Endothelial cell of umbilical vein (primary cell): ENCODE results near the gene SLC25A21. TPM values are rescaled to one million over a fixed set of nuclear protein-coding genes. Genes with fewer than 3 reads are reported as not detected.

Experiments used
- BruUV-seq: library from RNA; stranded (reverse); fragments of 400-500 nt; replicated peaks from 2 replicates; lab custom pipeline; 2021; lab: Mats Ljungman, UMichigan
- CTCF ChIA-PET: fragments of 300-600, 350-600 bp; sonication (Branson Sonifier 250); formaldehyde crosslinking; loops from one replicate; lab custom pipeline; 2021; ENCODE audit warnings: antibody characterized with exemption, inconsistent platforms; lab: Charles Lee
- POLR2A ChIA-PET: fragments of 300-600, 350-600 bp; sonication (Branson Sonifier 250); formaldehyde crosslinking; loops from one replicate; lab custom pipeline; 2021; ENCODE audit warnings: antibody characterized with exemption, inconsistent platforms; lab: Charles Lee
- DNase-seq: peaks from one replicate; pipeline ENCODE4 v3.0.0-alpha.2; 2011; ENCODE audit warnings: low read depth, low spot score
- FAIRE-seq: peaks from 2 replicates; lab custom pipeline; 2011; peaks lifted over from hg19 to GRCh38; lab: Jason Lieb, UNC
- H2AFZ ChIP-seq: 2 replicates; pipeline ENCODE4 v1.6.0; 2012; ENCODE audit warnings: low read depth, low read length, control low read depth, inconsistent platforms
- H3K27ac ChIP-seq: 2 replicates; pipeline ENCODE4 v1.5.1; 2011; ENCODE audit warnings: low read depth, mild to moderate bottlenecking, control low read depth, low read length, moderate library complexity; ENCODE audit not compliant: insufficient read depth
- H3K27me3 ChIP-seq, 2 experiments: 2 replicates each; pipeline versions ENCODE4 v1.6.0 to v1.6.1; 2011; ENCODE audit warnings: low read length in 2 of 2, mixed read lengths in 1 of 2; ENCODE audit not compliant: control insufficient read depth in 2 of 2, insufficient read depth in 2 of 2
- H3K36me3 ChIP-seq, 2 experiments: 2 replicates in 1 of 2; 3 replicates in 1 of 2; pipeline ENCODE4 v1.5.1; 2011; ENCODE audit warnings: low read length in 2 of 2, mild to moderate bottlenecking in 1 of 2, moderate library complexity in 1 of 2; ENCODE audit not compliant: control insufficient read depth in 2 of 2, insufficient read depth in 2 of 2; ENCODE audit errors: extremely low read depth in 1 of 2
- H3K4me1 ChIP-seq: 3 replicates; pipeline ENCODE4 v1.5.1; 2011; ENCODE audit warnings: mild to moderate bottlenecking, low read length; ENCODE audit not compliant: control insufficient read depth, insufficient read depth; ENCODE audit errors: extremely low read depth
- H3K4me2 ChIP-seq: 2 replicates; pipeline ENCODE4 v1.6.1; 2011; ENCODE audit warnings: low read length, control low read depth, mixed read lengths; ENCODE audit not compliant: insufficient read depth
- H3K4me3 ChIP-seq, 3 experiments: fragments of 200-600 bp in 1 of 3; sonication (generic), shearing (Covaris generic) in 1 of 3; replicated peaks in 1 of 3; 2 replicates each; pipeline ENCODE4 v1.5.1; 2011 to 2016; ENCODE audit warnings: control low read depth in 3 of 3, low read length in 3 of 3, mild to moderate bottlenecking in 2 of 3, inconsistent platforms in 1 of 3, low read depth in 1 of 3, moderate library complexity in 1 of 3; ENCODE audit not compliant: insufficient read depth in 1 of 3
- H3K79me2 ChIP-seq: 2 replicates; pipeline ENCODE4 v1.6.0; 2012; ENCODE audit warnings: low read length, inconsistent platforms; ENCODE audit not compliant: control insufficient read depth, insufficient read depth
- H3K9ac ChIP-seq: replicated peaks from 2 replicates; pipeline ENCODE3; 2011; ENCODE audit warnings: low read length, control low read depth; ENCODE audit not compliant: insufficient read depth; ENCODE audit errors: extremely low read depth
- H3K9me1 ChIP-seq: replicated peaks from 3 replicates; pipeline ENCODE4 v1.6.0; 2011; ENCODE audit warnings: mild to moderate bottlenecking, low read length; ENCODE audit not compliant: control insufficient read depth, insufficient read depth; ENCODE audit errors: extremely low read depth
- H3K9me3 ChIP-seq: replicated peaks from 2 replicates; pipeline ENCODE4 v1.5.1; 2012; ENCODE audit warnings: low read length, inconsistent platforms; ENCODE audit not compliant: control insufficient read depth, insufficient read depth
- H4K20me1 ChIP-seq: replicated peaks from 2 replicates; pipeline ENCODE3; 2011; ENCODE audit warnings: mild to moderate bottlenecking, low read length; ENCODE audit not compliant: control insufficient read depth, insufficient read depth; ENCODE audit errors: extremely low read depth
- CTCF ChIP-seq, 2 donors: IDR thresholded peaks; 1 replicate in 1 of 2; 2 replicates in 1 of 2; pipeline ENCODE4 v1.5.1; 2011; ENCODE audit warnings: low read length in 2 of 2, mild to moderate bottlenecking in 2 of 2, moderate library complexity in 2 of 2, control low read depth in 1 of 2, inconsistent platforms in 1 of 2, low read depth in 1 of 2; ENCODE audit not compliant: insufficient read depth in 1 of 2; ENCODE audit errors: extremely low read depth in 1 of 2
- EZH2 ChIP-seq: IDR thresholded peaks from 2 replicates; pipeline ENCODE4 v1.6.1; 2012; ENCODE audit warnings: borderline replicate concordance, low read depth, mild to moderate bottlenecking, moderate library complexity, low read length, inconsistent platforms; ENCODE audit not compliant: severe bottlenecking
- FOS ChIP-seq: IDR thresholded peaks from 2 replicates; pipeline ENCODE4 v1.6.1; 2011; ENCODE audit warnings: mild to moderate bottlenecking, low read length, moderate library complexity, borderline replicate concordance; ENCODE audit not compliant: insufficient read depth
- GATA2 ChIP-seq: IDR thresholded peaks from 2 replicates; pipeline ENCODE4 v1.7.0; 2011; ENCODE audit warnings: low read depth, mild to moderate bottlenecking, moderate library complexity, mixed read lengths, low read length; ENCODE audit not compliant: insufficient read length, insufficient read depth
- JUN ChIP-seq: IDR thresholded peaks from 2 replicates; pipeline ENCODE4 v1.6.1; 2011; ENCODE audit warnings: borderline replicate concordance, low read depth; ENCODE audit not compliant: insufficient read length, insufficient read depth
- MAX ChIP-seq: IDR thresholded peaks from 2 replicates; pipeline ENCODE4 v1.6.1; 2011; ENCODE audit not compliant: insufficient read depth, insufficient read length
- MYC ChIP-seq: IDR thresholded peaks from one replicate; pipeline ENCODE4 v1.6.1; 2011; ENCODE audit warnings: mild to moderate bottlenecking, low read depth, low read length
- POLR2AphosphoS5 ChIP-seq: IDR thresholded peaks from 2 replicates; pipeline ENCODE4 v1.6.1; 2012; ENCODE audit warnings: low read depth, mild to moderate bottlenecking, control low read depth, low read length, moderate library complexity; ENCODE audit not compliant: insufficient read depth
- dilution Hi-C: fragments of 300-500 bp; cut with MboI; formaldehyde crosslinking; loops from one replicate; pipeline ENCODE4 v1.15.0; 2019; ENCODE audit warnings: low sequenced_read_pairs; ENCODE audit not compliant: extremely low pct_ligation_motif_present
- intact Hi-C: fragments of 100-400 bp; cut with micrococcal nuclease; formaldehyde crosslinking; loops from one replicate; pipeline ENCODE4 v1.10.0; 2022
- polyA plus RNA-seq, 4 experiments: library from polyadenylated mRNA; depleted of rRNA in 3 of 4; stranded (reverse) in 3 of 4; unstranded in 1 of 4; fragments of >200 nt; gene quantifications; 2 replicates each; pipeline versions ENCODE4 v1.2.1 to v1.2.3, GENCODE V29; 2011 to 2012; ENCODE audit warnings: missing spikeins in 1 of 4
- total RNA-seq: library from RNA; stranded (reverse); gene quantifications from 2 replicates; pipeline ENCODE4 v1.2.3, GENCODE V29; 2021

SLC25A21 gene
- total and polyA plus RNA-seq, 2 donors (not counting 3 experiments of a cell fraction or from before 2014, with no cell fraction given): 0.98 to 1.4 TPM

- no peak for TF ChIP-seq FOS
- TF ChIP-seq EZH2: no peak
- TF ChIP-seq MAX: no peak
- TF ChIP-seq POLR2AphosphoS5: no peak
- CTCF ChIA-PET: interaction anchor here (1.9 kb wide), 1 partner anchor 78 kb away, joined by 5 read pairs; no protein-coding TSS in a partner anchor
- POLR2A ChIA-PET: no interaction called here
- Histone ChIP-seq H3K27ac (no peak overlapping the region), H3K4me2 (no peak overlapping the region), H3K27me3 (no peaks in the 10 kb centered on the region), H2AFZ (no peak overlapping the region), H3K4me3 (no peak overlapping the region), H3K36me3 (no peaks in the 10 kb centered on the region), H3K9me3 (no peaks in the 10 kb centered on the region), H3K79me2 (no peaks in the 10 kb centered on the region), H3K4me1 (no peaks in the 10 kb centered on the region), H3K9me1 (no peaks in the 10 kb centered on the region), H3K9ac (no peak overlapping the region), H4K20me1 (no peaks in the 10 kb centered on the region)
- DNase-seq (no peak), FAIRE-seq (no peak)
- no TSS peak for BruUV-seq
- intact Hi-C loops (no loop called here), dilution Hi-C loops (no loop called here)
Observed at GRCh38 chr14:37019488-37019887, 152.9 kb downstream of the SLC25A21 start.

- POLR2A ChIA-PET: no interaction called here
- Histone ChIP-seq H3K79me2 (no peaks in the 10 kb centered on the region), H3K4me3 (no peak overlapping the region), H2AFZ (no peak overlapping the region), H3K4me1 (no peaks in the 10 kb centered on the region), H3K27ac (no peak overlapping the region), H3K36me3 (no peaks in the 10 kb centered on the region), H3K27me3 (no peaks in the 10 kb centered on the region), H3K9me1 (no peaks in the 10 kb centered on the region), H3K9ac (no peak overlapping the region), H3K9me3 (no peaks in the 10 kb centered on the region), H4K20me1 (no peaks in the 10 kb centered on the region), H3K4me2 (no peak overlapping the region)
- CTCF ChIA-PET: interaction anchor here (1.2 to 1.9 kb wide), 3 partner anchors 8 to 94 kb away, joined by 3 to 5 read pairs (median 3); no protein-coding TSS in a partner anchor
- FAIRE-seq (no peak), DNase-seq (no peak)
- no TSS peak for BruUV-seq
- dilution Hi-C loops: no loop called here
- intact Hi-C loops: no loop called here
- TF ChIP-seq MYC (no peak), CTCF (IDR thresholded peaks at IDR 0.05; ENCODE audit: extremely low read depth in 1 of 2, insufficient read depth in 1 of 2, low read depth in 1 of 2, low read length in 2 of 2) (no peak), POLR2AphosphoS5 (no peak), GATA2 (no peak), FOS (no peak), JUN (no peak)
Observed at GRCh38 chr14:37018571-37019240, 153.7 kb downstream of the SLC25A21 start.
